Measurements from ENCODE around the gene LSM7.

Gene LSM7

DNA sequence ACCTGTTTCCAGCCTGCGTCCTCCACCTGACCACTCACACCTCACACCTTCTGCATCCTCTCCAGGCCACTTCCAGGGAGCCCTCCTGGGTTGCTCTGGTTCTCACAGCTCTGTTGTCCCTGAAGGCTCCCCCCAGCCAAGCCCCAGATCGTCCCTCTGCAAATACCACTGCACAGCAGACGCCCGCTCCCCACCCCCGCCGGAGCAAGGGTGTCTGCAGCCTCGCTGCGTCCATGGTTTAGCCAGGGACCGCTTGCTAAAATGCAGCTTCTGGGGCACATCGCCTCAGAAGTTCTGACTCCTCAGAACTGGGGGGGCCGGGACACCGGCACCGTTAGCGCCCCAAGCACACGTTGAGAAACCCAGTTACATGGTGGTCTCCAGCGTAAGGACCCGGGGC lies 21.4 kb downstream of the LSM7 start:
- no peak for DNase-seq (ENCODE audit: low read depth)
- TF ChIP-seq, protein P1, sequence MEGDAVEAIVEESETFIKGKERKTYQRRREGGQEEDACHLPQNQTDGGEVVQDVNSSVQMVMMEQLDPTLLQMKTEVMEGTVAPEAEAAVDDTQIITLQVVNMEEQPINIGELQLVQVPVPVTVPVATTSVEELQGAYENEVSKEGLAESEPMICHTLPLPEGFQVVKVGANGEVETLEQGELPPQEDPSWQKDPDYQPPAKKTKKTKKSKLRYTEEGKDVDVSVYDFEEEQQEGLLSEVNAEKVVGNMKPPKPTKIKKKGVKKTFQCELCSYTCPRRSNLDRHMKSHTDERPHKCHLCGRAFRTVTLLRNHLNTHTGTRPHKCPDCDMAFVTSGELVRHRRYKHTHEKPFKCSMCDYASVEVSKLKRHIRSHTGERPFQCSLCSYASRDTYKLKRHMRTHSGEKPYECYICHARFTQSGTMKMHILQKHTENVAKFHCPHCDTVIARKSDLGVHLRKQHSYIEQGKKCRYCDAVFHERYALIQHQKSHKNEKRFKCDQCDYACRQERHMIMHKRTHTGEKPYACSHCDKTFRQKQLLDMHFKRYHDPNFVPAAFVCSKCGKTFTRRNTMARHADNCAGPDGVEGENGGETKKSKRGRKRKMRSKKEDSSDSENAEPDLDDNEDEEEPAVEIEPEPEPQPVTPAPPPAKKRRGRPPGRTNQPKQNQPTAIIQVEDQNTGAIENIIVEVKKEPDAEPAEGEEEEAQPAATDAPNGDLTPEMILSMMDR (IDR thresholded peaks at IDR 0.05; ENCODE audit: control insufficient read depth, insufficient read depth, low read depth, low read length, missing control alignments) = no peak
- no peak overlapping the region for H3K4me3 ChIP-seq (ENCODE audit: control insufficient read depth, low read depth, low read length)

DNA sequence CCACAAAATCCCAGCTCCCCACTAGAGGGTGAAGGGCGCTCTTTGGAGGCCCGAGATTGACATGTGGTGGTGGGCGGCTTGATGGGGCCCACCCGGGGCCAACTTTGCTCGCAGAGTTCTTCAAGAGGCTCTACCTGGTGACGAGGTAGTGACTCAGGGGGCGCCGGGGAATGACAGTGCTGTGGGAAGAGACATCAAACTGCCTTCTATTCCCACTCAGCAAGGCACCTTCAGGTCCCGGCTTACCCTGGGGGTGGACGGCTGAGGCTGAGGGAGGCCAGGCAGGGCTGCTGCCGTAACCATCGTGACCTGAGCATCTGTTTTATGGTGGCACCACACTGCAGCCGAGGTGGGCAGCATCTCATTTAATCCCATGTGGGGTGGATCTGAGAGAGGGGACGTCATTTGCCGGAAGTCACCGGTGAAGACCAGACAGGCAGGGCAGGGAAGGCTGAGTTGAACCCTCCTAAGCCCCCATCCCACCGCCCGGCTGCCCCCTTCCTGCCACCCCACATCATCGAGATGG lies 22.0 kb downstream of the LSM7 start:
- H3K4me3 ChIP-seq (ENCODE audit: control insufficient read depth, low read depth, low read length) = no peak overlapping the region
- DNase-seq (ENCODE audit: low read depth) = no peak
- TF ChIP-seq, protein P1 (IDR thresholded peaks at IDR 0.05; ENCODE audit: control insufficient read depth, insufficient read depth, low read depth, low read length, missing control alignments) = no peak

DNA sequence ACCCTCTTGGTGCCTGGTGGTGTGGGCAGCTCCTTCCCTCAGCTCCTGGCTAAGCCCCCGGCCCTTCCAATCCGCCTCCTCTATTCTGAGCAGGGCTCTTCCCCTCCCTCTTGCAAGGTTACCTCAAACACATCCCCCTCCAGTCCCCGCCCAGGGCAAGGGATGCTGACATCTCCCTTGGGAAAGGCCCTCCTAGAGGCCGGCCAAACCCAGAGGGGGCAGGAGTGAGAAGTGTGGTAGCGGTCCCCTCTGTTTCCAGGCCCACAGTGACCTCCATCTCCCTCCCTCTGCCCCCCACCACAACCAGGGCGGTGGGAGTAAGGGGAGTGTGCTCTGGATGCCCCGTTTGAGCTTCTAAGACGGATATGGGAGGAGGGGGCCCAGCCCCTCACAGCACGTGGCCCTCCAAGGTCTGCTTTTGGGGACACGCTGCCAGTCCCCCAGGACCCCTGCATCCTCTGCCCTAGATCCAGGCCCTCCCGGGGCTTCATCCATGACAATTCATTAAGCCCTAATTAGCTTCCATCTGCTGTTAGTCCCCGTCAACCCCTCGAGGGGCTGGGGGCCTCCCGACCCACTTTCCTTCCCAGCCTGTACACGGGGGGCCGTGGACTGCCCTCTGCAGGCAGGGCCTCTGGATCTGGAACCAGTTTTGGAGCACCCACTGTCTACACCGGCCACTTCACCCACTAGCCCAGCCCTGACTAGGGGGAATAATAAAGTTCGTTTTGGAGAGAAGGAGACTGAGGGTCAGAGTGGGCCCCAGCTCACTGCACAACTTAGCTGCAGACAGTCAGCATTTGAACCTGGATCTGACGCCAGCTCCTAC lies 22.7 kb downstream of the LSM7 start:
- TF ChIP-seq, protein P1 (IDR thresholded peaks at IDR 0.05; ENCODE audit: control insufficient read depth, insufficient read depth, low read depth, low read length, missing control alignments) = no peak

DNA sequence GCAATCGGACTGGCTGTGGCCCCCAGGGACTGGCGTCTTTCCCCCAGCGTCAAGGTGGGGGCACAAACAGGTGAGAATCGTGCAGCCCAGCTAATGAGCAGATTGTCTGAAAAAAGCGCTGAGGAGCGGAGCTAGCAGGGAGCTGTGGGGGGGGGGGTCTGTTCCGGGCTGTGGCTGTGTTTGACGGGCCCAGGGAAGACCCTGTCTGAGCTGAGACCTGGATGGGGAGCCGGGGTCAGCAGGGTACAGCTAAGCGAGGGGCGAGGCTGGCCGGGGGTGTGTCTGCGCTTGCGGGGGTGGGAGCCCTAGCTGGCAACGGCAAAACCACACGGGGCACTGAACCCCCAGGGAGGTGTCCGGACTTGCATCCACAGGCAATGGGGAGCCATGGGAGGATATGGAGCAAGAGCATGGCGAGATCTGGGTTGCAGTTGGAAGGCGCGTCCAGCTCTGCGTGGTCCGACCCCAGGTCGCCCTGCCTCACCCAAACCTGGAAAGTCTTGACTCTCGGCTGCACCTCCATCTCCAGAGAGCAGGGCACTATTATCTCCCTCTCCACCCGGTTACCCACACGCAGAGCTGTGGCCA lies 25.1 kb downstream of the LSM7 start:
- H3K4me3 ChIP-seq (ENCODE audit: control insufficient read depth, low read depth, low read length) = no peak overlapping the region
- DNase-seq (ENCODE audit: low read depth) = no peak
- TF ChIP-seq, protein P1 (IDR thresholded peaks at IDR 0.05; ENCODE audit: control insufficient read depth, insufficient read depth, low read depth, low read length, missing control alignments) = no peak

More for the DNA sequence above, 22.7 kb downstream of the LSM7 start:
- no peak for DNase-seq (ENCODE audit: low read depth)
- H3K4me3 ChIP-seq (ENCODE audit: control insufficient read depth, low read depth, low read length) = no peak overlapping the region

DNA sequence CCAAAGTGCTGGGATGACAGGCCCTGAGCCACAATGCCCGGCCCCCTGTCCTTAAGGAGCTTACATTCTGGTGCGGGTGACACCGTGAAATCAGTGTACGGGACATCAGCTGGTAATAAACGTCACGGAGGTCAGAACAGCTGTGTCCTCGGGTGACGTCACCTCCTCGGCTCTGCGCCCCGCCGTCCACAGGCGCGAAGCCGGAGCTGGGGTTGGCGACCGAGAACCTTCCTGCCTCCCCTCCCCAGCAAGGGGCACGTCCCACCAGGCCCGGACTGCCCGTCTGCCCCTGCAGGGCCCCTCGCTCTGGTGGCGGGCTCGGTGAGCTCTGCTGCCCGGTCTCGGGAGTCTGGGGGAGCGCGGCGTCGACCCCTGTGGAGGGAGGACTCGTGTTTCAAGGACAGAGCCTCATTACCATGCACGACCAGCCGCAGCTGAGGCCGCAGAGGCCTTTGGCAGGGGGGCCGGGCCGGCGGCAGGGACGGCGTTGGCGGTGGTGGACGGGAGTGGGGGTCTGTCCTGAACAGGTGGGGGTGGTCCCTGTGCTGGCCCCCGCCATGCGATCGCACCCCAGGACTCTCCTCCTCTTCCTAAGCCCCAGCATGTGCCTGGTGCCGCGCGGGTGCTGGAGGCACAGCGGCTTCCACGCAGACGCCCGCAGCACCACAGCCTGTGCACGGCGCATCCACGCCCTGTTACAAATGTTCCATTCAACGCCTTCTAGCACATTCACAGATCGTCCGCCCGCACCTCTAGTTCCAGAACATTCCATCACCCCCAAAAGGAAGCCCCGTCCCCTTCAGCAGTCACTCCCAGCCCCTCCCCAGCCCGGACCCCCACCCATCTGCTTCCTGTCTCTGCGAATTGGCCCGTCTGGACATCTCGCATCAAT lies 25.8 kb downstream of the LSM7 start:
- no peak overlapping the region for H3K4me3 ChIP-seq (ENCODE audit: control insufficient read depth, low read depth, low read length)
- no peak for DNase-seq (ENCODE audit: low read depth)
- TF ChIP-seq, protein P1 (IDR thresholded peaks at IDR 0.05; ENCODE audit: control insufficient read depth, insufficient read depth, low read depth, low read length, missing control alignments) = no peak

DNA sequence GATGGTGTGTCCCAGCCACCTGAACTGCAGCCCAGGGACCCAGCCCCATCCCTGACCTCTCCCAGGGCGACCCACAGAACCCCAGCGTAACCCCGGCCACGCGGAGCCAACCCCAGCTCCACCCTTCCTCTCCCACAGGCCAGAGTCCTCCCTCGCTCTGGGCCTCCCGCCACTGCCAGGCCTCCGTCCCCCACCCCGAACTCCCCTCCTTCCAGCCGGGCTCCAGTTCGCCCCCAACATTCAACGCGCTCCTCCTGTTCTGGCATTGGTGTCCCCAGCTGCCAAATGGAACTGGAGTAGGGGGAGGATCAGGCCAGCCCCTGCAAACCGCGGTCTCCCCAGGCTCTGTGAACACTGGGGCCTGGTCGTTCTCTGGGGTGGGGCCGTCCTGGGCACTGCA lies 27.9 kb downstream of the LSM7 start:
- TF ChIP-seq, protein P1 (IDR thresholded peaks at IDR 0.05; ENCODE audit: control insufficient read depth, insufficient read depth, low read depth, low read length, missing control alignments) = no peak
- DNase-seq (ENCODE audit: low read depth) = no peak
- H3K4me3 ChIP-seq (ENCODE audit: control insufficient read depth, low read depth, low read length) = no peak overlapping the region

Measured in AG09309 (cell line).